HepG2 (cell line): ENCODE measurements around the gene PIGZ. TPM values are rescaled to one million over a fixed set of nuclear protein-coding genes. Genes with fewer than 3 reads are reported as not detected.

Experiments
- ATAC-seq: fragments of 200-7000 bp; cut with Tn5 transposase; 3 replicates; pipeline ENCODE4 v1.9.1; 2020; ENCODE audit warnings: mild to moderate bottlenecking, moderate library complexity
- BruUV-seq: library from RNA; stranded (reverse); fragments of 400-500 nt; replicated peaks from 2 replicates; lab custom pipeline; 2021; lab: Mats Ljungman, UMichigan
- CTCF ChIA-PET: fragments of 300-600 bp; formaldehyde crosslinking; extraction: SDS; loops from one replicate; lab custom pipeline; 2021; ENCODE audit warnings: low total read pairs, inconsistent platforms, low intra/inter-chr PET ratio; lab: Yijun Ruan, JAX
- POLR2A ChIA-PET: fragments of 350-600 bp; sonication (Branson Sonifier 250); formaldehyde crosslinking; loops from one replicate; lab custom pipeline; 2020; ENCODE audit warnings: antibody characterized with exemption, inconsistent platforms; lab: Yijun Ruan, JAX
- DNase-seq: peaks from one replicate; pipeline ENCODE4 v3.0.0-alpha.2; 2015; ENCODE audit warnings: low spot score
- FAIRE-seq: peaks from 3 replicates; lab custom pipeline; 2011; peaks lifted over from hg19 to GRCh38; lab: Jason Lieb, UNC
- H2AFZ ChIP-seq: one replicate; pipeline ENCODE4 v1.6.1; 2011; ENCODE audit warnings: low read length, inconsistent platforms
- H3K27ac ChIP-seq: fragments of 300-600 bp; 3 replicates; pipeline ENCODE4 v1.8.0; 2011; ENCODE audit warnings: mixed run types, mild to moderate bottlenecking, mixed read lengths, low read length, inconsistent platforms; ENCODE audit not compliant: insufficient read depth; ENCODE audit errors: extremely low read length
- H3K27me3 ChIP-seq, 2 experiments: fragments of 200-600 bp in 1 of 2; 2 replicates in 1 of 2; 3 replicates in 1 of 2; pipeline versions ENCODE4 v1.6.0 to v1.8.0; 2011; ENCODE audit warnings: low read length in 2 of 2, mild to moderate bottlenecking in 2 of 2, moderate library complexity in 2 of 2, inconsistent platforms in 1 of 2; ENCODE audit not compliant: insufficient read depth in 2 of 2, control insufficient read depth in 1 of 2
- H3K36me3 ChIP-seq, 2 experiments: fragments of 200-600 bp in 1 of 2; replicated peaks in 1 of 2; 2 replicates in 1 of 2; 3 replicates in 1 of 2; pipeline versions ENCODE4 v1.5.1 to v1.8.0; 2011; ENCODE audit warnings: low read length in 2 of 2, inconsistent platforms in 1 of 2; ENCODE audit not compliant: insufficient read depth in 2 of 2, control insufficient read depth in 1 of 2
- H3K4me1 ChIP-seq: 2 replicates; pipeline ENCODE4 v1.5.1; 2012; ENCODE audit warnings: low read length, inconsistent platforms; ENCODE audit not compliant: insufficient read depth
- H3K4me2 ChIP-seq: 2 replicates; pipeline ENCODE4 v1.6.0; 2011; ENCODE audit warnings: low read depth, low read length, inconsistent platforms
- H3K4me3 ChIP-seq, 3 experiments: fragments of 200-600 bp in 1 of 3; sonication (generic), shearing (Covaris generic) in 1 of 3; replicated peaks in 1 of 3; 2 replicates each; pipeline ENCODE4 v1.5.1; 2011 to 2016; ENCODE audit warnings: low read length in 3 of 3, inconsistent platforms in 2 of 3, low read depth in 2 of 3, mild to moderate bottlenecking in 2 of 3, control low read depth in 1 of 3, mixed read lengths in 1 of 3; ENCODE audit not compliant: insufficient read depth in 1 of 3
- H3K79me2 ChIP-seq: one replicate; pipeline ENCODE4 v1.6.1; 2011; ENCODE audit warnings: low read length, inconsistent platforms; ENCODE audit not compliant: insufficient read depth
- H3K9ac ChIP-seq: 2 replicates; pipeline ENCODE4 v1.6.0; 2011; ENCODE audit warnings: mild to moderate bottlenecking, low read depth, low read length, inconsistent platforms; ENCODE audit not compliant: insufficient read depth
- H3K9me3 ChIP-seq: 2 replicates; pipeline ENCODE4 v1.5.1; 2012; ENCODE audit warnings: mild to moderate bottlenecking, low read length
- H4K20me1 ChIP-seq: 2 replicates; pipeline ENCODE4 v1.6.0; 2011; ENCODE audit warnings: inconsistent platforms, mild to moderate bottlenecking, low read length, moderate library complexity; ENCODE audit not compliant: insufficient read depth
- BCL6 ChIP-seq: IDR thresholded peaks from 2 replicates; pipeline ENCODE4 v1.6.1; 2016; ENCODE audit warnings: missing genetic modification reagents, missing compliant biosample characterization
- CBFB ChIP-seq: sonication (generic); formaldehyde crosslinking; IDR thresholded peaks from 2 replicates; pipeline ENCODE4 v1.4.0; 2020; ENCODE audit warnings: missing genetic modification reagents
- HNF4A ChIP-seq: sonication (generic); formaldehyde crosslinking; IDR thresholded peaks from 2 replicates; pipeline ENCODE4 v1.4.0; 2020; ENCODE audit warnings: missing genetic modification reagents
- IKZF1 ChIP-seq: fragments of 450-650 bp; IDR thresholded peaks from 2 replicates; pipeline ENCODE4 v1.7.1; 2016
- KMT2B ChIP-seq: IDR thresholded peaks from 2 replicates; pipeline ENCODE4 v1.6.1; 2016; ENCODE audit warnings: missing genetic modification reagents, missing compliant biosample characterization
- MTA3 ChIP-seq: sonication (generic); formaldehyde crosslinking; IDR thresholded peaks from 2 replicates; pipeline ENCODE4 v1.4.0; 2020; ENCODE audit warnings: missing genetic modification reagents
- SAP130 ChIP-seq: IDR thresholded peaks from 2 replicates; pipeline ENCODE4 v1.6.1; 2016; ENCODE audit warnings: low read depth
- ZBTB7A ChIP-seq: sonication (generic); formaldehyde crosslinking; IDR thresholded peaks from 2 replicates; pipeline ENCODE4 v1.8.0; 2022; ENCODE audit warnings: mild to moderate bottlenecking, missing genetic modification reagents
- ZFX ChIP-seq: sonication (generic); formaldehyde crosslinking; IDR thresholded peaks from 2 replicates; pipeline ENCODE4 v1.4.0; 2020; ENCODE audit warnings: mild to moderate bottlenecking, low read depth, missing genetic modification reagents, moderate library complexity
- ZNF205 ChIP-seq: IDR thresholded peaks from 2 replicates; pipeline ENCODE4 v1.6.1; 2018; ENCODE audit warnings: missing biosample characterization, missing genetic modification reagents
- WGBS: methylation state at CpG from one replicate; pipeline ENCODE4 v1.1.6; 2017; ENCODE audit warnings: low lambda C conversion rate; 5-methylcytosine and 5-hydroxymethylcytosine counted together
- in situ Hi-C: cut with HindIII; loops from 2 replicates; pipeline ENCODE4 v1.10.0; 2017; ENCODE audit warnings: low pct_unique_long_range_greater_than_20kb; ENCODE audit not compliant: extremely low pct_ligation_motif_present
- intact Hi-C: fragments of 100-400 bp; cut with micrococcal nuclease; formaldehyde crosslinking; loops from one replicate; pipeline ENCODE4 v1.10.0; 2022; ENCODE audit not compliant: unreplicated experiment
- polyA plus RNA-seq, 8 experiments: library from polyadenylated mRNA; depleted of rRNA in 3 of 8; stranded (reverse) in 7 of 8; unstranded in 1 of 8; fragments of >200 nt; fragmentation: Illumina TruSeq in 4 of 8; extraction: Trizol in 4 of 8; gene quantifications; 2 replicates each; pipeline versions ENCODE4 v1.2.1 to v1.2.3, GENCODE V29; 2011 to 2016; ENCODE audit warnings: low read depth in 4 of 8, missing spikeins in 1 of 8, mixed read lengths in 1 of 8; ENCODE audit not compliant: insufficient read depth in 1 of 8
- total RNA-seq, 5 experiments: library from RNA; depleted of rRNA; stranded (reverse); fragments of >200 nt; fragmentation: Illumina TruSeq; extraction: Trizol; gene quantifications; 2 replicates each; pipeline ENCODE4 v1.2.3, GENCODE V29; 2016; ENCODE audit warnings: low read depth in 1 of 5
- TF ChIP-seq, protein P1 (sequence below): sonication (generic); formaldehyde crosslinking; IDR thresholded peaks from 2 replicates; pipeline ENCODE4 v1.5.1; 2020; ENCODE audit warnings: mild to moderate bottlenecking, missing genetic modification reagents, moderate library complexity
- TF ChIP-seq, protein P2 (sequence below): sonication (generic); formaldehyde crosslinking; IDR thresholded peaks from 2 replicates; pipeline ENCODE4 v1.5.1; 2020; ENCODE audit warnings: mild to moderate bottlenecking, missing genetic modification reagents, moderate library complexity
- TF ChIP-seq, protein P3 (sequence below): sonication (generic); formaldehyde crosslinking; IDR thresholded peaks from 2 replicates; pipeline ENCODE4 v1.5.0; 2020; ENCODE audit warnings: mild to moderate bottlenecking, missing genetic modification reagents
- TF ChIP-seq, protein P4 (sequence below): sonication (generic); formaldehyde crosslinking; IDR thresholded peaks from 2 replicates; pipeline ENCODE4 v1.5.0; 2020; ENCODE audit warnings: mild to moderate bottlenecking, missing genetic modification reagents, moderate library complexity
- TF ChIP-seq, protein P5 (sequence below): IDR thresholded peaks from 2 replicates; pipeline ENCODE4 v1.6.1; 2016

PIGZ gene
- total and polyA plus RNA-seq, 2 of the 13 experiments (the other 11 are each of a cell fraction or from before 2014, with no cell fraction given): 4.7 to 60.5 TPM

DNA sequence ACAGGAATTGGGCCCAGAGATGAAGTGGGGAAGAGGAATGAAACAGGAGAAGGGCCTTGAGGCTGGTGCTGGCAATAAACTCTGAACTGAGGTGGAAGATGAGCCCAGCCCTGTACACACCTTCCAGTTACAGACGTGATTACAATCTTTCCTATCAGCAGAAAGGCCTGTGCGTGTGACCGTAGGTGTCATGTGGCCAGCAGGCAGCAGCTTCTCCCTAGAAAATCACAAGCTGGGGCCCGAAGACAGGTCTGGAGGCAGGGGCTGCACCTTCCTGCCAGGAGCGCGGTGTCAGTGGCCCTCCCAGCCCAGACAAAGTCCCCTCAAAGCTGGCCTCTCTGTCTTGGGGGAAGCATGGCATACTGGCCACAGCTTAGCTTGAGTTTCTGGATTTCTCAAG, 16.7 kb upstream of the PIGZ start:
- POLR2A ChIA-PET: no interaction called here
- peak overlapping the region; percentile 65 for H2AFZ ChIP-seq
- in situ Hi-C loops: loop anchor here (25.0 kb wide), 1 partner anchor 527 kb away; no protein-coding TSS in a partner anchor

More for the DNA sequence above, 16.7 kb upstream of the PIGZ start:
- Histone ChIP-seq H3K79me2 (no peaks in the 10 kb centered on the region), H3K27ac (peak overlapping the region; percentile 26), H3K9me3 (peaks cover 10% of the 10 kb centered on the region; the same call in 1 of the 2 replicates), H3K4me3 (no peak overlapping the region), H3K4me2 (peak overlapping the region; percentile 39), H3K9ac (no peak overlapping the region), H3K4me1 (peaks cover 69% of the 10 kb centered on the region), H4K20me1 (no peaks in the 10 kb centered on the region)
- DNase-seq: no peak
- intact Hi-C loops: no loop called here
- TF ChIP-seq HNF4A (CRISPR knock-in tag): 0 out of 2 replicates have a peak, but pooled peaks have one; percentile 4
- TF ChIP-seq, protein P1, sequence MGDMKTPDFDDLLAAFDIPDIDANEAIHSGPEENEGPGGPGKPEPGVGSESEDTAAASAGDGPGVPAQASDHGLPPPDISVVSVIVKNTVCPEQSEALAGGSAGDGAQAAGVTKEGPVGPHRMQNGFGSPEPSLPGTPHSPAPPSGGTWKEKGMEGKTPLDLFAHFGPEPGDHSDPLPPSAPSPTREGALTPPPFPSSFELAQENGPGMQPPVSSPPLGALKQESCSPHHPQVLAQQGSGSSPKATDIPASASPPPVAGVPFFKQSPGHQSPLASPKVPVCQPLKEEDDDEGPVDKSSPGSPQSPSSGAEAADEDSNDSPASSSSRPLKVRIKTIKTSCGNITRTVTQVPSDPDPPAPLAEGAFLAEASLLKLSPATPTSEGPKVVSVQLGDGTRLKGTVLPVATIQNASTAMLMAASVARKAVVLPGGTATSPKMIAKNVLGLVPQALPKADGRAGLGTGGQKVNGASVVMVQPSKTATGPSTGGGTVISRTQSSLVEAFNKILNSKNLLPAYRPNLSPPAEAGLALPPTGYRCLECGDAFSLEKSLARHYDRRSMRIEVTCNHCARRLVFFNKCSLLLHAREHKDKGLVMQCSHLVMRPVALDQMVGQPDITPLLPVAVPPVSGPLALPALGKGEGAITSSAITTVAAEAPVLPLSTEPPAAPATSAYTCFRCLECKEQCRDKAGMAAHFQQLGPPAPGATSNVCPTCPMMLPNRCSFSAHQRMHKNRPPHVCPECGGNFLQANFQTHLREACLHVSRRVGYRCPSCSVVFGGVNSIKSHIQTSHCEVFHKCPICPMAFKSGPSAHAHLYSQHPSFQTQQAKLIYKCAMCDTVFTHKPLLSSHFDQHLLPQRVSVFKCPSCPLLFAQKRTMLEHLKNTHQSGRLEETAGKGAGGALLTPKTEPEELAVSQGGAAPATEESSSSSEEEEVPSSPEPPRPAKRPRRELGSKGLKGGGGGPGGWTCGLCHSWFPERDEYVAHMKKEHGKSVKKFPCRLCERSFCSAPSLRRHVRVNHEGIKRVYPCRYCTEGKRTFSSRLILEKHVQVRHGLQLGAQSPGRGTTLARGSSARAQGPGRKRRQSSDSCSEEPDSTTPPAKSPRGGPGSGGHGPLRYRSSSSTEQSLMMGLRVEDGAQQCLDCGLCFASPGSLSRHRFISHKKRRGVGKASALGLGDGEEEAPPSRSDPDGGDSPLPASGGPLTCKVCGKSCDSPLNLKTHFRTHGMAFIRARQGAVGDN (CRISPR knock-in tag): peak; percentile 78
- TF ChIP-seq SAP130 (CRISPR knock-in tag): 0 out of 2 replicates have a peak, but pooled peaks have one; percentile 18
- TF ChIP-seq BCL6 (CRISPR knock-in tag): no peak
- TF ChIP-seq, protein P2, sequence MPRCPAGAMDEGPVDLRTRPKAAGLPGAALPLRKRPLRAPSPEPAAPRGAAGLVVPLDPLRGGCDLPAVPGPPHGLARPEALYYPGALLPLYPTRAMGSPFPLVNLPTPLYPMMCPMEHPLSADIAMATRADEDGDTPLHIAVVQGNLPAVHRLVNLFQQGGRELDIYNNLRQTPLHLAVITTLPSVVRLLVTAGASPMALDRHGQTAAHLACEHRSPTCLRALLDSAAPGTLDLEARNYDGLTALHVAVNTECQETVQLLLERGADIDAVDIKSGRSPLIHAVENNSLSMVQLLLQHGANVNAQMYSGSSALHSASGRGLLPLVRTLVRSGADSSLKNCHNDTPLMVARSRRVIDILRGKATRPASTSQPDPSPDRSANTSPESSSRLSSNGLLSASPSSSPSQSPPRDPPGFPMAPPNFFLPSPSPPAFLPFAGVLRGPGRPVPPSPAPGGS (CRISPR knock-in tag): 0 out of 2 replicates have a peak, but pooled peaks have one; percentile 32
- TF ChIP-seq ZNF205 (CRISPR knock-in tag): no peak
- TF ChIP-seq CBFB (CRISPR knock-in tag): no peak
- TF ChIP-seq, protein P3, sequence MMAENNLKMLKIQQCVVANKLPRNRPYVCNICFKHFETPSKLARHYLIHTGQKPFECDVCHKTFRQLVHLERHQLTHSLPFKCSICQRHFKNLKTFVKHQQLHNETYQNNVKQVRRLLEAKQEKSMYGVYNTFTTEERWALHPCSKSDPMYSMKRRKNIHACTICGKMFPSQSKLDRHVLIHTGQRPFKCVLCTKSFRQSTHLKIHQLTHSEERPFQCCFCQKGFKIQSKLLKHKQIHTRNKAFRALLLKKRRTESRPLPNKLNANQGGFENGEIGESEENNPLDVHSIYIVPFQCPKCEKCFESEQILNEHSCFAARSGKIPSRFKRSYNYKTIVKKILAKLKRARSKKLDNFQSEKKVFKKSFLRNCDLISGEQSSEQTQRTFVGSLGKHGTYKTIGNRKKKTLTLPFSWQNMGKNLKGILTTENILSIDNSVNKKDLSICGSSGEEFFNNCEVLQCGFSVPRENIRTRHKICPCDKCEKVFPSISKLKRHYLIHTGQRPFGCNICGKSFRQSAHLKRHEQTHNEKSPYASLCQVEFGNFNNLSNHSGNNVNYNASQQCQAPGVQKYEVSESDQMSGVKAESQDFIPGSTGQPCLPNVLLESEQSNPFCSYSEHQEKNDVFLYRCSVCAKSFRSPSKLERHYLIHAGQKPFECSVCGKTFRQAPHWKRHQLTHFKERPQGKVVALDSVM (CRISPR knock-in tag): no peak
- TF ChIP-seq MTA3 (CRISPR knock-in tag): no peak
- TF ChIP-seq, protein P4, sequence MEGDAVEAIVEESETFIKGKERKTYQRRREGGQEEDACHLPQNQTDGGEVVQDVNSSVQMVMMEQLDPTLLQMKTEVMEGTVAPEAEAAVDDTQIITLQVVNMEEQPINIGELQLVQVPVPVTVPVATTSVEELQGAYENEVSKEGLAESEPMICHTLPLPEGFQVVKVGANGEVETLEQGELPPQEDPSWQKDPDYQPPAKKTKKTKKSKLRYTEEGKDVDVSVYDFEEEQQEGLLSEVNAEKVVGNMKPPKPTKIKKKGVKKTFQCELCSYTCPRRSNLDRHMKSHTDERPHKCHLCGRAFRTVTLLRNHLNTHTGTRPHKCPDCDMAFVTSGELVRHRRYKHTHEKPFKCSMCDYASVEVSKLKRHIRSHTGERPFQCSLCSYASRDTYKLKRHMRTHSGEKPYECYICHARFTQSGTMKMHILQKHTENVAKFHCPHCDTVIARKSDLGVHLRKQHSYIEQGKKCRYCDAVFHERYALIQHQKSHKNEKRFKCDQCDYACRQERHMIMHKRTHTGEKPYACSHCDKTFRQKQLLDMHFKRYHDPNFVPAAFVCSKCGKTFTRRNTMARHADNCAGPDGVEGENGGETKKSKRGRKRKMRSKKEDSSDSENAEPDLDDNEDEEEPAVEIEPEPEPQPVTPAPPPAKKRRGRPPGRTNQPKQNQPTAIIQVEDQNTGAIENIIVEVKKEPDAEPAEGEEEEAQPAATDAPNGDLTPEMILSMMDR (CRISPR knock-in tag): peak; percentile 40
- TF ChIP-seq ZFX (CRISPR knock-in tag): peak; percentile 24; the same call in 1 of the 2 replicates
- TF ChIP-seq, protein P5, sequence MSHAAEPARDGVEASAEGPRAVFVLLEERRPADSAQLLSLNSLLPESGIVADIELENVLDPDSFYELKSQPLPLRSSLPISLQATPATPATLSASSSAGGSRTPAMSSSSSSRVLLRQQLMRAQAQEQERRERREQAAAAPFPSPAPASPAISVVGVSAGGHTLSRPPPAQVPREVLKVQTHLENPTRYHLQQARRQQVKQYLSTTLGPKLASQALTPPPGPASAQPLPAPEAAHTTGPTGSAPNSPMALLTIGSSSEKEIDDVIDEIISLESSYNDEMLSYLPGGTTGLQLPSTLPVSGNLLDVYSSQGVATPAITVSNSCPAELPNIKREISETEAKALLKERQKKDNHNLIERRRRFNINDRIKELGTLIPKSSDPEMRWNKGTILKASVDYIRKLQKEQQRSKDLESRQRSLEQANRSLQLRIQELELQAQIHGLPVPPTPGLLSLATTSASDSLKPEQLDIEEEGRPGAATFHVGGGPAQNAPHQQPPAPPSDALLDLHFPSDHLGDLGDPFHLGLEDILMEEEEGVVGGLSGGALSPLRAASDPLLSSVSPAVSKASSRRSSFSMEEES: 0 out of 2 replicates have a peak, but pooled peaks have one; percentile 25
- no peak for TF ChIP-seq IKZF1
- TF ChIP-seq KMT2B (CRISPR knock-in tag): no peak
- TF ChIP-seq ZBTB7A (CRISPR knock-in tag): no peak
- TF ChIP-seq, all 625 proteins: peak for 7
- 28% methylated on average over 2 of the region's 6 CpGs for WGBS
- FAIRE-seq: no peak
- H3K27me3 ChIP-seq: no peaks in the 10 kb centered on the region
- CTCF ChIA-PET: no interaction called here
- H3K36me3 ChIP-seq: no peaks in the 10 kb centered on the region
- no peak for ATAC-seq
- no TSS peak for BruUV-seq
